ENCODE results near the gene DDAH1.

DNA sequence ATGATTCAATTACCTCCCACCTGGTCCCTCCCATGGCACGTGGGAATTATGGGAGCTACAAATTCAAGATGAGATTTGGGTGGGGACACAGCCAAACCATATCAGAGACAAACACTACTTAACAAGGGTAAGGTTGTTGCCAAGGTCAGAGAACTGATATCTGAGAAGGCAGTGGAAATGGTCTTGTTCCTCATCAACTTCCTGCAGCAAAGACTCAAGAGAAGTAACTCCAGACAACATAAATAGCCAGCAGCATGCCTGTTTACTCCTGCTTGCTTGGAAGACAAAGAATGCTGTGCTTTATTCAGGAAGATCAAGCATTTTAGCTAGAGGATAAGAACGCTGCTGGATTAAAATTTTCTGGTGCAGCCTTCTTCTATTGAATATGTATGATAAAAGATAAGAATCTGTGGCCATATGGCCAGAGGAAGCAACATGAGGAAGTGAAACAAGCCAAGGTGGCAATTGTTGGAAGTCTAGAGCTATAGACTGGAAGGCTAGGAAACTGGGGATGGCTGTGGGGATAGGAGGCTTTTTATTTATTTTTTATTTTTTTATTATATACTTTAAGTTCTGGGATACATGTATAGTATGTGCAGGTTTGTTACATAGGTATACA, 36.4 kb downstream of the DDAH1 start:
- TF ChIP-seq, protein P1, sequence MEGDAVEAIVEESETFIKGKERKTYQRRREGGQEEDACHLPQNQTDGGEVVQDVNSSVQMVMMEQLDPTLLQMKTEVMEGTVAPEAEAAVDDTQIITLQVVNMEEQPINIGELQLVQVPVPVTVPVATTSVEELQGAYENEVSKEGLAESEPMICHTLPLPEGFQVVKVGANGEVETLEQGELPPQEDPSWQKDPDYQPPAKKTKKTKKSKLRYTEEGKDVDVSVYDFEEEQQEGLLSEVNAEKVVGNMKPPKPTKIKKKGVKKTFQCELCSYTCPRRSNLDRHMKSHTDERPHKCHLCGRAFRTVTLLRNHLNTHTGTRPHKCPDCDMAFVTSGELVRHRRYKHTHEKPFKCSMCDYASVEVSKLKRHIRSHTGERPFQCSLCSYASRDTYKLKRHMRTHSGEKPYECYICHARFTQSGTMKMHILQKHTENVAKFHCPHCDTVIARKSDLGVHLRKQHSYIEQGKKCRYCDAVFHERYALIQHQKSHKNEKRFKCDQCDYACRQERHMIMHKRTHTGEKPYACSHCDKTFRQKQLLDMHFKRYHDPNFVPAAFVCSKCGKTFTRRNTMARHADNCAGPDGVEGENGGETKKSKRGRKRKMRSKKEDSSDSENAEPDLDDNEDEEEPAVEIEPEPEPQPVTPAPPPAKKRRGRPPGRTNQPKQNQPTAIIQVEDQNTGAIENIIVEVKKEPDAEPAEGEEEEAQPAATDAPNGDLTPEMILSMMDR (IDR thresholded peaks at IDR 0.05; ENCODE audit: poor library complexity, severe bottlenecking) = no peak
- TF ChIP-seq, protein P2, sequence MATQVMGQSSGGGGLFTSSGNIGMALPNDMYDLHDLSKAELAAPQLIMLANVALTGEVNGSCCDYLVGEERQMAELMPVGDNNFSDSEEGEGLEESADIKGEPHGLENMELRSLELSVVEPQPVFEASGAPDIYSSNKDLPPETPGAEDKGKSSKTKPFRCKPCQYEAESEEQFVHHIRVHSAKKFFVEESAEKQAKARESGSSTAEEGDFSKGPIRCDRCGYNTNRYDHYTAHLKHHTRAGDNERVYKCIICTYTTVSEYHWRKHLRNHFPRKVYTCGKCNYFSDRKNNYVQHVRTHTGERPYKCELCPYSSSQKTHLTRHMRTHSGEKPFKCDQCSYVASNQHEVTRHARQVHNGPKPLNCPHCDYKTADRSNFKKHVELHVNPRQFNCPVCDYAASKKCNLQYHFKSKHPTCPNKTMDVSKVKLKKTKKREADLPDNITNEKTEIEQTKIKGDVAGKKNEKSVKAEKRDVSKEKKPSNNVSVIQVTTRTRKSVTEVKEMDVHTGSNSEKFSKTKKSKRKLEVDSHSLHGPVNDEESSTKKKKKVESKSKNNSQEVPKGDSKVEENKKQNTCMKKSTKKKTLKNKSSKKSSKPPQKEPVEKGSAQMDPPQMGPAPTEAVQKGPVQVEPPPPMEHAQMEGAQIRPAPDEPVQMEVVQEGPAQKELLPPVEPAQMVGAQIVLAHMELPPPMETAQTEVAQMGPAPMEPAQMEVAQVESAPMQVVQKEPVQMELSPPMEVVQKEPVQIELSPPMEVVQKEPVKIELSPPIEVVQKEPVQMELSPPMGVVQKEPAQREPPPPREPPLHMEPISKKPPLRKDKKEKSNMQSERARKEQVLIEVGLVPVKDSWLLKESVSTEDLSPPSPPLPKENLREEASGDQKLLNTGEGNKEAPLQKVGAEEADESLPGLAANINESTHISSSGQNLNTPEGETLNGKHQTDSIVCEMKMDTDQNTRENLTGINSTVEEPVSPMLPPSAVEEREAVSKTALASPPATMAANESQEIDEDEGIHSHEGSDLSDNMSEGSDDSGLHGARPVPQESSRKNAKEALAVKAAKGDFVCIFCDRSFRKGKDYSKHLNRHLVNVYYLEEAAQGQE (IDR thresholded peaks at IDR 0.05; ENCODE audit: borderline replicate concordance) = no peak
- TF ChIP-seq SMC3 (conservative IDR thresholded peaks at IDR 0.05; ENCODE audit: poor library complexity) = no peak

All from neural cell (in vitro differentiated cells).